HL-60/S4 (cell line): ENCODE measurements around the gene PSMB3.

Source experiments
- in situ Hi-C: fragments of 300-500 bp; cut with MboI; formaldehyde crosslinking; loops from 2 replicates; pipeline ENCODE4 v1.14.3; 2022; ENCODE audit warnings: low sequenced_read_pairs

Gene PSMB3

GRCh38 chr17:38752308-38753070, at the start of gene PSMB3:
PSMB3 (plus strand) TSS chr17:38752741; CDS start chr17:38752827, 86 bp downstream.
- in situ Hi-C loops = no loop called here

GRCh38 chr17:38702916-38703741, 49.4 kb upstream of the PSMB3 start:
- in situ Hi-C loops = no loop called here

DNA sequence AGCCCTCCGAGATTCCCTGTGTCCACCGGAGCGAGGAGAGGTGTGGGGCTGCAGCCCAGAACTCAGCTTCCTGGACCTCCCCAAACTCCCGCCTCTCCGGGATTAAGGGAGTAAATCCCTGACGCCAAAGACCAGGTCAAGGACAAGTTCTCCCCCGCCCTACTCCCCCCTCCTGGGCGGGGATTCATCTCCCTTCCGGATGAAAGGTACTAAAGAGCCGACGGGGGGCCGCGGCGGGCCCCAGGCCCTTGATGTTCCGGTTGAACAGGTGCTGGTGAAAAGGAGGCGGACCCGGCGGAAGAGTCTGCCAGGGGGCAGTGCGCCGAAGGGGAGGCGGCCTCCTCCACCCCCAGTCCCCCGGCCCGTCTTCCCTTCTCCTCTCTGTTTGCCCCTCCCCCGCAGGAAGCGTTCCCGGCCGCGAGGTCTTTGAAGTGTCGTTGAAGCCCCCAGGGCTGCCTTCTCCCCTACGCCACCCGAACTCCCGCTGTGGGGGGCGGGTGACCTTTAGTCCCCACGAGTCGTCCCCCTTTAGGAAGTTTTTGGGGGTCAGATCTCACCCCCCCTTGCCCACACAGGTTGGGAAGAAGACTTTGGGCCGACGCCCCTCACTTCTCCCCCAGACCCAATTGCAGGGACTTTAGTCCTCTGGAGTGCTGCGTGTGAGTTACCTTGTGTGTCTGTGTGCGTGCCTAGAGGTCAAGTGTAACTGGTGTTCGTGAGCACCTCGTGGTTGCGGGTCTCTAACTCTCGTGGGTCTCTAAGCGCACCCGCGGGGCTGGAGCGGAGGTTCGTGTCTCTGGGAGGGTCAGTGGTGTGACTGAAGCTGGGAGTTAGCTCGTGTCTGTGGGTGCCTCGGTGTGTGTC, 48.6 kb upstream of the PSMB3 start:
- in situ Hi-C loops = no loop called here

GRCh38 chr17:38704606-38705522, 47.7 kb upstream of the PSMB3 start, which contains the start of gene MLLT6:
MLLT6 (plus strand) TSS chr17:38705273; CDS start chr17:38705633, 360 bp downstream.
- in situ Hi-C loops = no loop called here

DNA sequence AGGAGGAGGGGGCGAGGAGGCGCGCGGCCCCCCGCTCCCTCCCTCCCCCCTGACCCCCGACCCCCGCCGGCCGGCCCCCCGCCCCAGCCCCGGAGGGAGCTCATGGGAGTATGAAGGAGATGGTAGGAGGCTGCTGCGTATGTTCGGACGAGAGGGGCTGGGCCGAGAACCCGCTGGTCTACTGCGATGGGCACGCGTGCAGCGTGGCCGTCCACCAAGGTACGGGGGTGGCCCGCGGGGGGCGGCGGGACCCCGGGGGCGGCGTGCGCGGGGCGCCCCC, 47.1 kb upstream of the PSMB3 start:
- in situ Hi-C loops = no loop called here

- in situ Hi-C loops = no loop called here
Observed at GRCh38 chr17:38705803-38706504, 46.6 kb upstream of the PSMB3 start.

DNA sequence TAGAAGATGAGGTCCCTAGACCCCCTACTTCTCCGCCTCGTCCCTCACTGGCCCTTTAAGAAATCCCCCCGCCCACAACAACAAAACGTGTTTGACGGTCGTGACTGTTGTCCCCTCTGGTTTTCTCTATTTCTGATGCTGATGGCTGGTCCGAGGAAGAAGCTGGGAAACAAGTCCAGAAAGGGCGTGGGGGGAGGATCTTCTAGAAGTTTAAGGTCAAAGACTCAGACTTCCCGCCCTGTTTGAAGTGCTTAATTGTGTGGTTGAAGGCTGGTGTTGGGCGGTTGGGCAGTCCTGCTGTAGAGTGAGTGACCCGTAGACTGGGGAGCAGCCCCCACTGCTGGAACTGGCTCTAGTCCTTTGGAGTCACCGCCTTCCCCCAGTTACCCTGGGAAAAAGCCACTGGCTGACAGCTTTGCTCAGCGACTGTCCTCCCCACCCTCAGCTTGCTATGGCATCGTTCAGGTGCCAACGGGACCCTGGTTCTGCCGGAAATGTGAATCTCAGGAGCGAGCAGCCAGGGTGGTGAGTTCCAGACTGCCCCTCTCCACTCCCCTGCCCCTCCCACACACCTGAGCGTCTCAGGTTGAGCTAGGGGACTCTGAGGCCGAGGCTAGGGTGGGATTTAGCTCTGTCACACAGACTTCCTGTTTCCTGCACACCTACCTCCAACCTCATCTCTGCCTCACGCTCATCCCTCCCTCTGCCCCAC, 45.9 kb upstream of the PSMB3 start:
- in situ Hi-C loops = no loop called here

GRCh38 chr17:38707678-38708351, 44.7 kb upstream of the PSMB3 start:
- in situ Hi-C loops = no loop called here

DNA sequence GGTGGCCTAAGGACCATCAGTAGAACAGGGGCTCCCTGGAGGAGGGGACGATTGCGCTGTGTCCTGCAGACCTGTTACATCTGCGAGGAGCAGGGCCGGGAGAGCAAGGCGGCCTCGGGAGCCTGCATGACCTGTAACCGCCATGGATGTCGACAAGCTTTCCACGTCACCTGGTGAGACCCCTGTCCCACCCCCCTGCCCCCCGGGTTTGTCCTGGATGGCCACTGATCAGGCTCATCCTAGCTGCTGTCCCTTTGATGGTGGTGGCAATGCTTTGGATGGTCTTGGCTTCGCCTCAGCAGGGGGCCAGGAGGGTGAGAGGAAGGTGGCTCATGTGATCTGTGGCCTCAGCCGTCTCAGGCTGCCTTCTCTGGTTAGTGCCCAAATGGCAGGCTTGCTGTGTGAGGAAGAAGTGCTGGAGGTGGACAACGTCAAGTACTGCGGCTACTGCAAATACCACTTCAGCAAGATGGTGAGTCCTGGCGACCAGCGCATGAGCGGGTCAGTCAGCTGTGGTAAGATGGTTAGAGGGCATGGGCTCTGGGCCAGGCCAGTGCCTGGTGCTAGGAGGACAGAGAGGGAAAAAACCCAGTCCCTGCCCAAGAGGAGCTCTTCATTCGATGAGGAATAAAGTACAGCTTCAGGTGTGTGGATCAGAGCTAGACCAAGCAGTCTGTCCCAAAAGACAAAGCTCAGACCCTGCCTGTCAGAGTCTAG, 43.3 kb upstream of the PSMB3 start:
- in situ Hi-C loops = no loop called here

DNA sequence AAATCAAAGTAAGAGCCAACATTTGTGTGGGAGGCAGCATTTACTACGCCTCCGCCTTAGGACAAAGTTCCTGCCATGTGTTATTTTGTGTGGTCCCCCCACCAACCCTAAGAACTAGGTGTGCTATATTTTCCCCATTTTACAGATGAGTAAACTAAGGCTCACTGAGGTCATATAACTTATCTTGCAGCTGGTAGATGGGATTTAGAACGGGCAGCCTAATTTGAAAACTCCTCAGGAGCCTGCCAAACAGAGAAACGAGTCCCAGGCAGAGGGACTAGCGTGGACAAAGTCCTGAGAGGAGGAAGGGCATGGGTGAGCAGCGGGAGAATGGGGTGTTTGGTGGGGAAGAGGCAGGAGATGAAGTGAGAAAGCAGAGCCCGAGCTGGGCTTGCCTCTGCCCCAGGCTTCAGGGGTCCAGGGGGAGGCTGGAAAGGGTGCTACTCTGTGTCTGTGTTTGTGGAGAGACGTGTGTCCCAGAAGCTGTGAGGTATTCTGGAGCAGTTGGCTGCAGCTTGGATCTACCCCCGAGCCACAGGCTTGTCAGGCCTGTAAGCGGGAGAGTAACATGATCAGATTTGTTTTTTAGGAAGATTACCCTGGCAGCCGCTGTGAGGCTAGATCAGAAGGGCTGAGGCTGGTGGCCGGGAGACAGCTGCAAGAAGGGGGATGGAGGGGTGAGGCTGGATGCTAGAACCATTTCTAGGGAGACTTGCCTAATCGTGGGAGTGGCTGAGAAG, 42.5 kb upstream of the PSMB3 start:
- in situ Hi-C loops = no loop called here

DNA sequence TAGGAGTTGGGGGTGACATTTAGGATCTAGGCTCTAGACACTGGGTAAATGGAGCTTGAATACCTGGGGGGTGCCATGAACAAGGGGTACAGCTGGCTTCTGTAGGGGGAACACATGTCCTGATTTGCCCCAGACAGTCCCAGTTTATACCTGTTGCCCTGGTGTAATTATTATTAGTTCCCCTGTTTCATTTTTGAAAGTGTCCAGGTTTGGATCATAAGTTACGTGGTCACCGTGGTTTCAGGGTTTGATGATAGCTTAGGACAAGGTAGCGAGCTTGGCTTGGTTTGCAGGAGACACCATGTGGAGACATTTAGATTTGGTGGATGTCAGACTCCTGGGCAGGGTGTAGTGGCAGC, 42.0 kb upstream of the PSMB3 start:
- in situ Hi-C loops = no loop called here

- in situ Hi-C loops = no loop called here
Observed at GRCh38 chr17:38710985-38711384, 41.6 kb upstream of the PSMB3 start.

GRCh38 chr17:38711792-38712571, 40.6 kb upstream of the PSMB3 start:
- in situ Hi-C loops = no loop called here

DNA sequence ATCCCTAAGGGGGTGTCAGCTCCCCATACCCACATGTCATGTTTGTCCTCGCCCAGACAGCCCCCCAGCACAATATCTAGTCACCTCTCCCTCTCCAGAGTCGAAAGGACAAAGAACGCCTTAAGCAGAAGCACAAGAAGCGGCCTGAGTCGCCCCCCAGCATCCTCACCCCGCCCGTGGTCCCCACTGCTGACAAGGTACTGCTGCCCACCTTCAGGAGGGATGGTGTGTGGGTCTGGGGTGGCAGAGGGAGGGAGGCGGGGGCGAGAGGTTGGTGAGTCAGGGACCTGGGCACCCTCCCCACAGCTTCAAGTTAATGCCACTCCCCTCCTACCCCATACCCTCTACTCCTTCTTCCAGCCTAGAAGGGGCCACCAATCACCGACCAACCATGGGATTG, 39.9 kb upstream of the PSMB3 start:
- in situ Hi-C loops = no loop called here

DNA sequence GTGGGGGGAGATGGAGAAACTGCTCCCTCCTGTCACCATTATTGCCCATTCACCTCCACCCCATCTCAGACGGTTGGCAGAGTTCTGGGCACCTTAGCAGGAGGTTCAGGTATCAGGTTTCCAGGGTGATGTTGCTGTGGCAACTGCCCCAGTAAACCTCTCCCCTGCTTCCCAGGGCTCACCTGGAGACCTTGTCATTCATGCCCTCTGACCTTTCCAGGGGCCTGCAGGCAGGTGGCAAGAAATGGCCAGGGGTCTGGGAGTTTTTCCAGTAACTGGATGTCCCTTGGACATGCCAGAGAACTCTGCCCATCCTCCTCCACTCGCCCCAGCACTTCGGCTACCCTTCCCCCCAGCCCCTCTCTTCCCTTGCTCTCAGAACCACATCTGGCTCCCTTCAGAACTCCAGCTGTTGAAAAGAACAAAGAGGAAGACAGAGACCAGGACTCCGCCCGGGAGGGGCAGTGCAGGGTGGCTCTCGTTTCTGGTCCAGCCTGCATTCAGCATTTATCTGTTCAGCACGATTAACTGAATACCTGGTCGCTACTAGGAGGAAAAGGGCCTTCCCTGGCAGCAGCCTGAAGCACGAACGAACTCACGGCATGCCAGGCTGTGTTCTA, 39.0 kb upstream of the PSMB3 start:
- in situ Hi-C loops = no loop called here
